NT2/D1 (cell line): ENCODE results near the gene BRK1.

ENCODE experiments used
- DNase-seq: peaks from one replicate; pipeline ENCODE4 v3.0.0-alpha.2; 2011; ENCODE audit warnings: low read depth, low spot score
- H3K27me3 ChIP-seq: 2 replicates; pipeline ENCODE4 v1.6.0; 2011; ENCODE audit warnings: mild to moderate bottlenecking; ENCODE audit not compliant: insufficient read length, insufficient read depth
- H3K36me3 ChIP-seq: 2 replicates; pipeline ENCODE4 v1.6.1; 2011; ENCODE audit warnings: mild to moderate bottlenecking, low read length, mixed read lengths; ENCODE audit not compliant: insufficient read depth, insufficient read length
- H3K4me1 ChIP-seq: 2 replicates; pipeline ENCODE4 v1.5.1; 2011; ENCODE audit not compliant: insufficient read depth, insufficient read length
- H3K4me3 ChIP-seq: 2 replicates; pipeline ENCODE4 v1.5.1; 2011; ENCODE audit warnings: low read depth; ENCODE audit not compliant: insufficient read length
- H3K9ac ChIP-seq: 2 replicates; pipeline ENCODE4 v1.6.0; 2011; ENCODE audit warnings: low read depth; ENCODE audit not compliant: insufficient read length
- H3K9me3 ChIP-seq: 2 replicates; pipeline ENCODE4 v1.5.1; 2011; ENCODE audit warnings: mild to moderate bottlenecking, low read length; ENCODE audit not compliant: insufficient read depth
- SUZ12 ChIP-seq: IDR thresholded peaks from 2 replicates; pipeline ENCODE4 v1.6.1; 2011; ENCODE audit not compliant: insufficient read length, insufficient read depth; ENCODE audit errors: extremely low read depth
- YY1 ChIP-seq: IDR thresholded peaks from 2 replicates; pipeline ENCODE4 v1.6.1; 2011; ENCODE audit not compliant: insufficient read length, insufficient read depth
- ZNF274 ChIP-seq: IDR thresholded peaks from 2 replicates; pipeline ENCODE4 v1.6.1; 2011; ENCODE audit warnings: mild to moderate bottlenecking, low read depth, low read length

The BRK1 gene

GRCh38 chr3:10093678-10094077 is 21.8 kb upstream of the BRK1 start:
- H3K36me3 ChIP-seq = peaks cover 77% of the 10 kb centered on the region
- no peak for DNase-seq
- H3K4me1 ChIP-seq = no peaks in the 10 kb centered on the region
- no peak overlapping the region for H3K4me3 ChIP-seq
- TF ChIP-seq SUZ12 (no peak), ZNF274 (no peak), YY1 (no peak)
- no peaks in the 10 kb centered on the region for H3K27me3 ChIP-seq
- H3K9ac ChIP-seq = no peak overlapping the region
- no peaks in the 10 kb centered on the region for H3K9me3 ChIP-seq

- peaks cover 72% of the 10 kb centered on the region for H3K36me3 ChIP-seq
- DNase-seq = no peak
Measured at GRCh38 chr3:10099041-10099440, 16.4 kb upstream of the BRK1 start.

GRCh38 chr3:10106919-10107318 is 8.6 kb upstream of the BRK1 start:
- H3K4me1 ChIP-seq = no peaks in the 10 kb centered on the region
- H3K9me3 ChIP-seq = no peaks in the 10 kb centered on the region
- no peak overlapping the region for H3K4me3 ChIP-seq
- TF ChIP-seq ZNF274 (no peak), SUZ12 (no peak), YY1 (no peak)
- no peak for DNase-seq
- no peaks in the 10 kb centered on the region for H3K27me3 ChIP-seq
- H3K36me3 ChIP-seq = peaks cover 18% of the 10 kb centered on the region
- no peak overlapping the region for H3K9ac ChIP-seq

More at GRCh38 chr3:10099041-10099440, 16.4 kb upstream of the BRK1 start:
- no peak for TF ChIP-seq YY1
- no peak for TF ChIP-seq ZNF274
- no peak overlapping the region for H3K4me3 ChIP-seq
- no peaks in the 10 kb centered on the region for H3K4me1 ChIP-seq
- H3K27me3 ChIP-seq = no peaks in the 10 kb centered on the region
- no peak overlapping the region for H3K9ac ChIP-seq
- no peaks in the 10 kb centered on the region for H3K9me3 ChIP-seq

GRCh38 chr3:10108091-10108490 is 7.4 kb upstream of the BRK1 start, which contains the start of gene FANCD2OS:
Gene FANCD2OS (minus strand): TSS chr3:10108255. CDS start chr3:10104774, 3,481 bp downstream.
- DNase-seq = no peak
- Histone ChIP-seq H3K27me3 (no peaks in the 10 kb centered on the region), H3K9me3 (no peaks in the 10 kb centered on the region), H3K4me3 (no peak within 1 kb of the TSS), H3K36me3 (peaks cover 11% of the 10 kb centered on the region), H3K9ac (no peak within 1 kb of the TSS), H3K4me1 (no peaks in the 10 kb centered on the region)
- no peak for TF ChIP-seq YY1
- TF ChIP-seq SUZ12 = no peak
- TF ChIP-seq ZNF274 = no peak

- H3K9ac ChIP-seq = peak overlapping the region; percentile 85
- peaks cover 31% of the 10 kb centered on the region for H3K36me3 ChIP-seq
- peak overlapping the region; percentile 82 for H3K4me3 ChIP-seq
- no peaks in the 10 kb centered on the region for H3K4me1 ChIP-seq
- H3K9me3 ChIP-seq = no peaks in the 10 kb centered on the region
- no peak for TF ChIP-seq SUZ12
- no peak for TF ChIP-seq YY1
- DNase-seq = no peak
- no peaks in the 10 kb centered on the region for H3K27me3 ChIP-seq
Measured at GRCh38 chr3:10116138-10116460, 624 bp downstream of the BRK1 start.

GRCh38 chr3:10116928-10117327 is 1.5 kb downstream of the BRK1 start:
- Histone ChIP-seq H3K9ac (peak overlapping the region; percentile 0), H3K4me1 (no peaks in the 10 kb centered on the region), H3K4me3 (peak overlapping the region; percentile 82)

GRCh38 chr3:10119376-10119775 is 3.9 kb downstream of the BRK1 start:
- TF ChIP-seq ZNF274 = no peak
- no peak for TF ChIP-seq SUZ12
- no peak for TF ChIP-seq YY1
- Histone ChIP-seq H3K36me3 (peaks cover 50% of the 10 kb centered on the region), H3K4me1 (no peaks in the 10 kb centered on the region)

More at GRCh38 chr3:10116928-10117327, 1.5 kb downstream of the BRK1 start:
- no peak for TF ChIP-seq SUZ12
- DNase-seq = no peak
- H3K36me3 ChIP-seq = peaks cover 37% of the 10 kb centered on the region
- H3K27me3 ChIP-seq = no peaks in the 10 kb centered on the region
- no peaks in the 10 kb centered on the region for H3K9me3 ChIP-seq

GRCh38 chr3:10121064-10121463 is 5.6 kb downstream of the BRK1 start:
- H3K9me3 ChIP-seq = no peaks in the 10 kb centered on the region
- DNase-seq = no peak
- H3K27me3 ChIP-seq = no peaks in the 10 kb centered on the region
- no peak overlapping the region for H3K9ac ChIP-seq
- no peak overlapping the region for H3K4me3 ChIP-seq
- no peaks in the 10 kb centered on the region for H3K4me1 ChIP-seq
- peaks cover 64% of the 10 kb centered on the region for H3K36me3 ChIP-seq
- TF ChIP-seq ZNF274 (no peak), YY1 (no peak), SUZ12 (no peak)

More at GRCh38 chr3:10119376-10119775, 3.9 kb downstream of the BRK1 start:
- no peak for DNase-seq
- Histone ChIP-seq H3K9ac (no peak overlapping the region), H3K9me3 (no peaks in the 10 kb centered on the region), H3K4me3 (no peak overlapping the region), H3K27me3 (no peaks in the 10 kb centered on the region)
